Activated CD4-positive, alpha-beta T cell treated with anti-CD3 and anti-CD28 coated beads for 24 hours (primary cell): Measurements from ENCODE around the gene OR1F1.

Source experiments
- DNase-seq, 2 donors: peaks; one replicate each; pipeline ENCODE4 v3.0.0-alpha.2; 2020; ENCODE audit warnings: low read depth in 2 of 2

The OR1F1 gene

DNA sequence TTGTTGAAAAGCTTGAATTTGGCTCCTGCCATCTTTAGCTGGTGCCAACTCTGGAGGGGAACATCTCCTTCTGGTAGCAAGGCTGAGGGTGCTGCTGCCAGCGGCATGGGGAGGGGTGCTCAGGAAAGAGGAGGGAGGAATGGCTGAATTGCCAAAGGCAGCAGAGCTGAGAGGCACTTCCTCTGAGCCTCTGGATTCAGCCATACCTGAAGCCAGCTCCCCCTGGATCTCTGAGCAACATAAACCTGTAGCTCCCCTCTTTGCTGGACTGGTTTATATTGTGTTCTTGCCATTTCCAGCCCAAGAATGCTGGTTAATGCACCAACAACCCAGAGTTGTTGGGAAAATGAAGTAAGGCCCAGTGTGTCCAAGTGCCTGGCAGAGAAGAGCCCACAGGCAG is 61.0 kb downstream of the OR1F1 start:
- DNase-seq, result no peak

DNA sequence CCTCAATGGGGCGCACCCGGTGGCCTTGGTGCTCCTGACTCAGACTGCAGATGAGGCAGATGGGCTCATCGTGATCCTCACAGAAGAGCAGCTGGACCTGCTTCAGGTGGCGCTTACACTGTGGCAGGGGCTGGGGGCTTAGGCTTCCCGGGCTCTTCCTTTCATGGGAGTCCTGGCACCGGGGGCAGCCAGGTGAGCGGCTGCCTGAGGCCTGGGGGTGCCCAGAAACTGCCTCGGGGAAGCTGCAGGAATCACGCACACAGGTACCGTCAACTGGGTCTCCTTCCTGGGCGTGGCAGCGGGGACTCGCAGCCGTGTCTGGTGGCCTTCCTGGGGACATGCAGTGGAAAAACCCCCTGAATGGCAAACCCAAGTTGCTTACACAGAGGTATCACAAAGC is 61.4 kb downstream of the OR1F1 start:
- DNase-seq, result no peak

DNA sequence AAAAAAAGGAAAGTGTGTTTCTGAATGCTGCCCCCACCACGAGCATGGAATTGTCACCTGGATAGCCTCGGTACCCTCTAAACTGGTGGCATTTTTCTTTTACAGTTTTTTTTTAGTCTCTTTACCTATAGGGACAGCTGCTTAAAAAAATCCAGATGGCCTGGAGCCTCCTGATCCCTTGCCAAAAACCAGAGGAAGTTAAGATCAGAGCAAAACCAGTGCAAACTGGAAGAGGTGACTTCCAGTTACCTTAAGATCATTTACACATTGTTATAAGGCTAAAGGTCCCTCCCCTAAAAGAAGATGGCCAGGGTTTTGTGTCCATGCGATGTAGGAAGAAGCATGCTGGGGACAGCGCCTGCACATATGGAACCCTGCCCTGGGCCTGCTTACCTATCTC is 65.0 kb downstream of the OR1F1 start:
- DNase-seq, result no peak

DNA sequence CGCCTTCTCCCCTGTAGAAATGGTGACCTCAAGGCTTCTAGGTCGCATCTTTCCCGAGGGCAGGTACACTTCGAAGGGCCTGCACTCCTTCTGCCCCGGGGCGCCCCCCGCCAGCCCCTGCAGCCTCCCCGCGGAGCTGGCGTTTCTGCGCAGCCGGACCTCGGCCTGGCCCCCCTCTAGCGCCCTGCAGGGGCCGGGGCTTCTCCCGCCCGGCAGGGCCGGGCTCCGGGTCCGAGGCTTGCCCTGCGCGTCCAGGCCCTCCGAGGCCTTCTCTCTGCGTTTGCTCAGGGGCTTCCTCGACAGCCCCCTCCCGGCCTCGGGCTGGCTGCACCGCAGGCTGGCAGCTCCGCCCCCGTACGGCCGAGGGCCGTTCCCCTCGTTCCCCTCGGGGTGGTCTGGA is 66.3 kb downstream of the OR1F1 start:
- DNase-seq, result no peak
